NCI-H2227 (cell line): Measurements from ENCODE around the gene FAT1.

ENCODE experiments used
- DNase-seq: peaks from one replicate; lab custom pipeline; 2025; ENCODE audit not compliant: unreplicated experiment; lab: John Stamatoyannopoulos, UW

Gene FAT1

GRCh38 chr4:186658657-186659056 lies 65.0 kb downstream of the FAT1 start:
- DNase-seq = no peak

GRCh38 chr4:186657764-186658163 lies 65.9 kb downstream of the FAT1 start:
- DNase-seq = no peak

- DNase-seq = no peak
Observed at GRCh38 chr4:186653969-186654368, 69.7 kb downstream of the FAT1 start.

GRCh38 chr4:186651624-186652023 lies 72.0 kb downstream of the FAT1 start:
- no peak for DNase-seq

- DNase-seq = no peak
Observed at GRCh38 chr4:186651181-186651603, 72.5 kb downstream of the FAT1 start.

- no peak for DNase-seq
Observed at GRCh38 chr4:186650401-186651180, 73.1 kb downstream of the FAT1 start.

GRCh38 chr4:186647821-186648220 lies 75.8 kb downstream of the FAT1 start:
- DNase-seq = no peak

GRCh38 chr4:186644737-186645261 lies 78.9 kb downstream of the FAT1 start:
- no peak for DNase-seq

- no peak for DNase-seq
Observed at GRCh38 chr4:186644311-186644638, 79.4 kb downstream of the FAT1 start.

GRCh38 chr4:186643501-186644310 lies 80.0 kb downstream of the FAT1 start:
- no peak for DNase-seq

- DNase-seq = no peak
Observed at GRCh38 chr4:186642998-186643397, 80.7 kb downstream of the FAT1 start.

- DNase-seq = no peak
Observed at GRCh38 chr4:186642530-186642929, 81.1 kb downstream of the FAT1 start.

- no peak for DNase-seq
Observed at GRCh38 chr4:186634591-186635128, 89.0 kb downstream of the FAT1 start.

- no peak for DNase-seq
Observed at GRCh38 chr4:186633844-186634243, 89.8 kb downstream of the FAT1 start.

GRCh38 chr4:186630128-186630527 lies 93.5 kb downstream of the FAT1 start:
- no peak for DNase-seq

GRCh38 chr4:186628058-186628711 lies 95.5 kb downstream of the FAT1 start:
- DNase-seq = no peak

- DNase-seq = no peak
Observed at GRCh38 chr4:186627226-186627865, 96.3 kb downstream of the FAT1 start.

- DNase-seq = no peak
Observed at GRCh38 chr4:186624951-186625350, 98.7 kb downstream of the FAT1 start.

- DNase-seq = no peak
Observed at GRCh38 chr4:186623546-186623945, 100.1 kb downstream of the FAT1 start.

- no peak for DNase-seq
Observed at GRCh38 chr4:186622788-186623464, 100.7 kb downstream of the FAT1 start.
